WTC11 (cell line): ENCODE measurements around the gene COL6A3. TPM values are rescaled to one million over a fixed set of nuclear protein-coding genes. Genes with fewer than 3 reads are reported as not detected.

Experiments used
- ATAC-seq: fragments of 200-7000 bp; cut with Tn5 transposase; 2 replicates; pipeline ENCODE4 v1.10.0; 2021; ENCODE audit warnings: mild to moderate bottlenecking, moderate library complexity
- CTCF ChIA-PET: fragments of 300-600 bp; sonication (Branson Sonifier 250); formaldehyde crosslinking; loops from one replicate; lab custom pipeline; 2021; ENCODE audit warnings: antibody characterized with exemption; lab: Charles Lee
- POLR2A ChIA-PET: fragments of 350-600 bp; sonication (Branson Sonifier 250); formaldehyde crosslinking; loops from one replicate; lab custom pipeline; 2021; ENCODE audit warnings: antibody characterized with exemption; lab: Charles Lee
- DNase-seq: peaks from one replicate; pipeline ENCODE4 v3.0.0; 2021; ENCODE audit warnings: low spot score
- H3K27ac Mint-ChIP-seq: 2 replicates; pipeline ENCODE4 v1.8.0; 2021; ENCODE audit warnings: mixed read lengths
- H3K27me3 Mint-ChIP-seq: 2 replicates; pipeline ENCODE4 v1.8.0; 2021; ENCODE audit warnings: low read depth, mild to moderate bottlenecking, moderate library complexity, mixed read lengths
- H3K36me3 Mint-ChIP-seq: 2 replicates; pipeline ENCODE4 v1.8.0; 2021; ENCODE audit warnings: mixed read lengths
- H3K4me1 Mint-ChIP-seq: 2 replicates; pipeline ENCODE4 v1.8.0; 2022; ENCODE audit warnings: mixed read lengths
- H3K4me3 Mint-ChIP-seq: 2 replicates; pipeline ENCODE4 v1.8.0; 2021; ENCODE audit warnings: mild to moderate bottlenecking, moderate library complexity, mixed read lengths
- H3K9me3 Mint-ChIP-seq: 2 replicates; pipeline ENCODE4 v1.8.0; 2021; ENCODE audit warnings: mixed read lengths
- ATF1 ChIP-seq: sonication (generic); formaldehyde crosslinking; IDR thresholded peaks from 2 replicates; pipeline ENCODE4 v1.8.1; 2023; ENCODE audit warnings: mild to moderate bottlenecking, moderate library complexity, missing genetic modification reagents
- ATF2 ChIP-seq: sonication (generic); formaldehyde crosslinking; IDR thresholded peaks from 2 replicates; pipeline ENCODE4 v1.8.1; 2022; ENCODE audit warnings: low read depth, missing genetic modification reagents, borderline replicate concordance
- CDX4 ChIP-seq: fragments of 250-450 bp; sonication (Bioruptor Pico); IDR thresholded peaks from 2 replicates; pipeline ENCODE4 v1.9.0; 2021; ENCODE audit warnings: moderate library complexity, mild to moderate bottlenecking, inconsistent platforms, borderline replicate concordance
- CREB1 ChIP-seq: sonication (generic); formaldehyde crosslinking; IDR thresholded peaks from 2 replicates; pipeline ENCODE4 v1.8.0; 2023; ENCODE audit warnings: mild to moderate bottlenecking, missing genetic modification reagents
- CREM ChIP-seq: sonication (generic); formaldehyde crosslinking; IDR thresholded peaks from 2 replicates; pipeline ENCODE4 v1.8.1; 2022; ENCODE audit warnings: mild to moderate bottlenecking, missing genetic modification reagents, moderate library complexity
- CTCF ChIP-seq: fragments of 200-600 bp; IDR thresholded peaks from 2 replicates; pipeline ENCODE4 v1.8.0; 2022; ENCODE audit warnings: antibody characterized with exemption
- E2F4 ChIP-seq: sonication (generic); formaldehyde crosslinking; IDR thresholded peaks from 2 replicates; pipeline ENCODE4 v1.8.1; 2022; ENCODE audit warnings: low read depth, mild to moderate bottlenecking, moderate library complexity, missing genetic modification reagents, borderline replicate concordance
- ERG ChIP-seq: fragments of 250-450 bp; sonication (Bioruptor Pico); IDR thresholded peaks from 2 replicates; pipeline ENCODE4 v1.8.0; 2021; ENCODE audit warnings: mild to moderate bottlenecking
- FOXK1 ChIP-seq: sonication (generic); formaldehyde crosslinking; IDR thresholded peaks from 2 replicates; pipeline ENCODE4 v1.8.0; 2022; ENCODE audit warnings: mild to moderate bottlenecking, moderate library complexity, missing genetic modification reagents
- GTF2I ChIP-seq: fragments of 250-450 bp; sonication (Bioruptor Pico); conservative IDR thresholded peaks from 2 replicates; pipeline ENCODE4 v1.4.0; 2021; ENCODE audit warnings: mild to moderate bottlenecking
- HMGA2 ChIP-seq: fragments of 250-450 bp; sonication (Bioruptor Pico); IDR thresholded peaks from 2 replicates; pipeline ENCODE4 v1.4.0; 2021; ENCODE audit warnings: mild to moderate bottlenecking, moderate library complexity
- IRF1 ChIP-seq: sonication (generic); formaldehyde crosslinking; IDR thresholded peaks from 2 replicates; pipeline ENCODE4 v1.8.0; 2023; ENCODE audit warnings: missing genetic modification reagents
- KAT7 ChIP-seq: sonication (generic); formaldehyde crosslinking; IDR thresholded peaks from 2 replicates; pipeline ENCODE4 v1.8.1; 2023; ENCODE audit warnings: missing genetic modification reagents, mild to moderate bottlenecking, borderline replicate concordance
- MYBL2 ChIP-seq: sonication (generic); formaldehyde crosslinking; IDR thresholded peaks from 2 replicates; pipeline ENCODE4 v1.8.1; 2023; ENCODE audit warnings: mild to moderate bottlenecking, moderate library complexity, missing genetic modification reagents
- NR1H2 ChIP-seq: sonication (generic); formaldehyde crosslinking; IDR thresholded peaks from 2 replicates; pipeline ENCODE4 v1.9.0; 2021; ENCODE audit warnings: mild to moderate bottlenecking, moderate library complexity, missing genetic modification reagents
- NR2C2 ChIP-seq: sonication (generic); formaldehyde crosslinking; IDR thresholded peaks from 2 replicates; pipeline ENCODE4 v1.8.0; 2022; ENCODE audit warnings: mild to moderate bottlenecking, missing genetic modification reagents
- PRRX2 ChIP-seq: fragments of 250-450 bp; sonication (Bioruptor Pico); IDR thresholded peaks from 2 replicates; pipeline ENCODE4 v1.8.0; 2021; ENCODE audit warnings: mild to moderate bottlenecking
- SMAD3 ChIP-seq: sonication (generic); formaldehyde crosslinking; IDR thresholded peaks from 2 replicates; pipeline ENCODE4 v1.8.0; 2022; ENCODE audit warnings: missing genetic modification reagents, mild to moderate bottlenecking, borderline replicate concordance
- TCF7 ChIP-seq: sonication (generic); formaldehyde crosslinking; IDR thresholded peaks from 2 replicates; pipeline ENCODE4 v1.8.0; 2022; ENCODE audit warnings: mild to moderate bottlenecking, low read depth, missing genetic modification reagents, moderate library complexity
- TEAD4 ChIP-seq: sonication (generic); formaldehyde crosslinking; IDR thresholded peaks from 2 replicates; pipeline ENCODE4 v1.8.0; 2022; ENCODE audit warnings: mild to moderate bottlenecking, missing genetic modification reagents
- USF1 ChIP-seq: sonication (generic); formaldehyde crosslinking; IDR thresholded peaks from 2 replicates; pipeline ENCODE4 v1.8.0; 2022; ENCODE audit warnings: mild to moderate bottlenecking, missing genetic modification reagents
- ZNF121 ChIP-seq: sonication (generic); formaldehyde crosslinking; IDR thresholded peaks from 2 replicates; pipeline ENCODE4 v1.8.0; 2023; ENCODE audit warnings: missing genetic modification reagents
- ZNF219 ChIP-seq: sonication (generic); formaldehyde crosslinking; IDR thresholded peaks from 2 replicates; pipeline ENCODE4 v1.8.0; 2023; ENCODE audit warnings: missing genetic modification reagents, mild to moderate bottlenecking, borderline replicate concordance
- ZSCAN18 ChIP-seq: fragments of 250-450 bp; sonication (Bioruptor Pico); IDR thresholded peaks from 2 replicates; pipeline ENCODE4 v2.1.2; 2022; ENCODE audit warnings: mild to moderate bottlenecking, moderate library complexity
- total RNA-seq: library from RNA; stranded (reverse); gene quantifications from 3 replicates; pipeline ENCODE4 v1.2.3, GENCODE V29; 2021

Gene COL6A3
- total RNA-seq, 1 experiment from 2014 or later = 2.6 TPM

GRCh38 chr2:237383991-237384671, 29.8 kb downstream of the COL6A3 start:
- ChIA-PET CTCF (no interaction called here), POLR2A (no interaction called here)
- ATAC-seq (no peak), DNase-seq (no peak)
- no peaks in the 10 kb centered on the region for H3K9me3 Mint-ChIP-seq
- no peak overlapping the region for H3K4me3 Mint-ChIP-seq
- H3K4me1 Mint-ChIP-seq = no peaks in the 10 kb centered on the region
- no peaks in the 10 kb centered on the region for H3K36me3 Mint-ChIP-seq
- TF ChIP-seq PRRX2 (CRISPR knock-in tag) (no peak), NR1H2 (CRISPR knock-in tag) (no peak), FOXK1 (CRISPR knock-in tag) (no peak), TCF7 (no peak), CTCF (no peak), ZSCAN18 (CRISPR knock-in tag) (no peak), E2F4 (no peak), CREM (CRISPR knock-in tag) (no peak), ATF1 (no peak), CDX4 (CRISPR knock-in tag) (no peak), ERG (CRISPR knock-in tag) (no peak), TEAD4 (CRISPR knock-in tag) (no peak), ZNF121 (no peak), ZNF219 (no peak), CREB1 (CRISPR knock-in tag) (no peak), USF1 (no peak), SMAD3 (CRISPR knock-in tag) (no peak)
- H3K27ac Mint-ChIP-seq = no peak overlapping the region; the same call in 1 of the 2 replicates
- H3K27me3 Mint-ChIP-seq = no peaks in the 10 kb centered on the region; the same call in 1 of the 2 replicates

- ChIA-PET POLR2A (no interaction called here), CTCF (interaction anchor here (0.6 to 1.4 kb wide), 3 partner anchors 30 to 216 kb away, joined by 3 to 4 read pairs (median 3); no protein-coding TSS in a partner anchor)
- no peaks in the 10 kb centered on the region for H3K36me3 Mint-ChIP-seq
- no peak overlapping the region for H3K27ac Mint-ChIP-seq
- H3K27me3 Mint-ChIP-seq = no peaks in the 10 kb centered on the region; the same call in 1 of the 2 replicates
- H3K9me3 Mint-ChIP-seq = peaks cover 6% of the 10 kb centered on the region; the same call in 1 of the 2 replicates
- ATAC-seq = no peak
- H3K4me3 Mint-ChIP-seq = no peak overlapping the region
- H3K4me1 Mint-ChIP-seq = no peaks in the 10 kb centered on the region
- DNase-seq = no peak
- TF ChIP-seq NR2C2 (CRISPR knock-in tag) (no peak), ERG (CRISPR knock-in tag) (no peak), IRF1 (CRISPR knock-in tag) (no peak), HMGA2 (CRISPR knock-in tag) (no peak), MYBL2 (CRISPR knock-in tag) (no peak), NR1H2 (CRISPR knock-in tag) (no peak), TEAD4 (CRISPR knock-in tag) (no peak), GTF2I (no peak), ATF2 (CRISPR knock-in tag) (no peak), KAT7 (CRISPR knock-in tag) (no peak), FOXK1 (CRISPR knock-in tag) (no peak)
These were observed 33.2 kb downstream of the COL6A3 start for GRCh38 chr2:237380768-237381167.
